Heart right ventricle (tissue), 16 donors: ENCODE data around the gene XBP1. TPM values are rescaled to one million over a fixed set of nuclear protein-coding genes. Genes with fewer than 3 reads are reported as not detected.
"Not testable (repeated sequence)": the region's sequence is repeated elsewhere in the genome, so short reads cannot be mapped to it uniquely, and the experiment has no call there.

Source experiments
- ATAC-seq, 8 donors: fragments of 200-7000 bp; cut with Tn5 transposase; one replicate each; pipeline ENCODE4 v1.9.1; 2020; ENCODE audit warnings: mild to moderate bottlenecking in 8 of 8, moderate library complexity in 8 of 8, moderate number of reproducible peaks in 1 of 8
- DNase-seq, 2 donors: peaks; one replicate each; pipeline ENCODE4 v3.0.0-alpha.2; 2020
- H3K27ac ChIP-seq, 10 donors: fragments of 200-600 bp; sonication (generic) in 2 of 10; one replicate each; pipeline versions ENCODE4 v1.5.0 to v1.8.0; 2020 to 2022; ENCODE audit warnings: mild to moderate bottlenecking in 3 of 10
- H3K27me3 ChIP-seq, 7 donors: fragments of 200-600 bp; one replicate each; pipeline ENCODE4 v1.8.0; 2021 to 2022; ENCODE audit warnings: mild to moderate bottlenecking in 2 of 7
- H3K36me3 ChIP-seq, 9 donors: fragments of 200-600 bp; sonication (generic) in 1 of 9; one replicate each; pipeline versions ENCODE4 v1.5.0 to v1.8.0; 2020 to 2022; ENCODE audit warnings: mild to moderate bottlenecking in 2 of 9
- H3K4me1 ChIP-seq, 9 donors: fragments of 200-600 bp; sonication (generic) in 1 of 9; one replicate each; pipeline versions ENCODE4 v1.5.0 to v1.8.0; 2020 to 2022; ENCODE audit warnings: mild to moderate bottlenecking in 4 of 9
- H3K4me3 ChIP-seq, 10 donors: fragments of 200-600 bp; sonication (generic) in 2 of 10; one replicate each; pipeline versions ENCODE4 v1.5.0 to v1.8.0; 2020 to 2022; ENCODE audit warnings: mild to moderate bottlenecking in 7 of 10, moderate library complexity in 2 of 10
- H3K9me3 ChIP-seq, 11 donors: fragments of 200-600 bp in 10 of 11; sonication (generic) in 2 of 11; one replicate each; pipeline versions ENCODE4 v1.5.0 to v1.8.0; 2013 to 2022; ENCODE audit warnings: mild to moderate bottlenecking in 2 of 11, control low read depth in 1 of 11, moderate library complexity in 1 of 11
- WGBS, 2 donors: extraction: QIAGEN DNeasy Blood & Tissue Kit; methylation state at CpG; one replicate each; pipeline ENCODE4 v1.1.7; 2013; ENCODE audit warnings: inconsistent platforms in 1 of 2; 5-methylcytosine and 5-hydroxymethylcytosine counted together
- intact Hi-C, 10 donors: fragments of 100-400 bp; cut with DNase I; formaldehyde crosslinking; loops; one replicate each; pipeline versions ENCODE4 v1.11.1 to v1.14.2; 2022
- polyA plus RNA-seq, 2 donors: library from polyadenylated mRNA; stranded (reverse); fragments of 200-250 nt; gene quantifications; one replicate each; pipeline ENCODE4 v1.2.3, GENCODE V29; 2013
- total RNA-seq, 10 donors: library from RNA; stranded (reverse); fragmentation: NEBNext Ultra II Directional in 3 of 10; extraction: Animal tissue kit (Norgen Biotek cat#: 25700) in 3 of 10; gene quantifications; one replicate each; pipeline versions ENCODE4 v1.2.1 to v1.2.4, GENCODE V29; 2021 to 2023
- TF ChIP-seq, protein P1 (sequence below), 9 donors: fragments of 200-600 bp; sonication (generic) in 2 of 9; IDR thresholded peaks; one replicate each; pipeline versions ENCODE4 v1.5.0 to v1.8.0; 2021 to 2022; ENCODE audit warnings: antibody characterized with exemption in 9 of 9, mild to moderate bottlenecking in 5 of 9, moderate library complexity in 1 of 9
- donor health status: Arrhythmogenic right ventricular cardiomyopathy.
- donor health status: ischemic (EF 13 %, LVEDD 7.1; RV severe dilation, severe dysfunction).
- donor health status: healthy with polysubstance abuse.
- donor health status: DM: no; HTN: yes; CAD: no.
- donor health status: DM: no; HTN: no; CAD: no.
- donor health status: ischemic (EF 25% LVEDD 6.9; RV normal size, moderate dysfunction).
- donor health status: ischemic (EF 25% LVEDD 5.7; RV mildly dilated, moderate dysfunction).
- donor health status: healthy.
- donor health status: DM: yes; HTN: yes; CAD: no.
- donor health status: Ischemic cardiomyopathy.
- donor health status: ischemic (EF 35%, LVEDD 5.7; RV mildly dilated, moderate dysfunction).
- donor health status: nonischemic (EF 11% LVEDD 7.7; RV severe dilation, severe dysfunction).
- donor health status: DM: yes; HTN: yes; CAD: no.
- donor health status: PGD.
- donor health status: ischemic (EF 29% LVEDD 5.4; RV normal size, mild dysfunction).
- donor health status: nonischemic (EF 23%, LVEDD 6.1; RV moderate dilation, normal function).

XBP1 gene
- total and polyA plus RNA-seq, 12 donors, result 22.5 to 140 (median 67.9) TPM

DNA sequence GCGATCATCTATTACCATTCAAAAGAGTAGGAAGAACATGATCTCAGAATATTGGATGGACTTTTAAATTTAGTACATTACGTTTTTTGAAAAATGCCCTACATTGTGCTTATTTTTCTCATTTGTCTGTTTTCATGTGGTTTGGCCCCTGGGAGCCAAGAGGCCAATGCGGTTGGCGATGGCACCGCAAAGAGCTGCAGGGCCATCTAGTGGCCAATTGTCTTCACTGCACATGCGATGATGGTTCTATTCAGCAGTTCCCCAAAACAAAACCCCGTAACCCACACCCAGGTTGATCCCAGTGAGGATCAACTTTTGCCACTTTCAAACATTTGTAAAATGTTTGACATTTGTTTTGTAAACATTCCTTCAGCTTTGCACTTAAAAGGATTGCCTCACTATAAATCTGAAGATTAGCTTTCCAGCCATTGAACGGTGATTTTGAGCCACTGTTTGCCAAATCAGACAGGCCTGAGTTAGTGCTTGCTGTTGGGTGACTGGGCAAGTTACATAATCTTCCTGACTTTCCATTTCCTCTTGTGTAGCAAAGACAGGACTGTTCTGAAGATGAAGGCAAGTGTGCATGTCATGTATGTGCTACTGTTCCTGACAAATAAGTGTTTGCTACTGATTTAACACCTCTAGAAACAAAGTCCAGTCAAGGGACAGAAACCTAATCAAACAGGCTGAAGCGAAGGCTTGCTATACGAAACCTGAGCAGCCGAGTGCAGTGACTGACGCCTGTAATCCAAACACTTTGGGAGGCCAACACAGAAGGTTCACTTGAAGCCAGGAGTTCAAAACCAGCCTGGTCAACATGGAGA is 29.2 kb upstream of the XBP1 start:
- intact Hi-C loops, result loop anchor here (1.0 to 10.0 kb wide), 9 partner anchors 37 to 805 kb away; no protein-coding TSS in a partner anchor
- TF ChIP-seq, protein P1, sequence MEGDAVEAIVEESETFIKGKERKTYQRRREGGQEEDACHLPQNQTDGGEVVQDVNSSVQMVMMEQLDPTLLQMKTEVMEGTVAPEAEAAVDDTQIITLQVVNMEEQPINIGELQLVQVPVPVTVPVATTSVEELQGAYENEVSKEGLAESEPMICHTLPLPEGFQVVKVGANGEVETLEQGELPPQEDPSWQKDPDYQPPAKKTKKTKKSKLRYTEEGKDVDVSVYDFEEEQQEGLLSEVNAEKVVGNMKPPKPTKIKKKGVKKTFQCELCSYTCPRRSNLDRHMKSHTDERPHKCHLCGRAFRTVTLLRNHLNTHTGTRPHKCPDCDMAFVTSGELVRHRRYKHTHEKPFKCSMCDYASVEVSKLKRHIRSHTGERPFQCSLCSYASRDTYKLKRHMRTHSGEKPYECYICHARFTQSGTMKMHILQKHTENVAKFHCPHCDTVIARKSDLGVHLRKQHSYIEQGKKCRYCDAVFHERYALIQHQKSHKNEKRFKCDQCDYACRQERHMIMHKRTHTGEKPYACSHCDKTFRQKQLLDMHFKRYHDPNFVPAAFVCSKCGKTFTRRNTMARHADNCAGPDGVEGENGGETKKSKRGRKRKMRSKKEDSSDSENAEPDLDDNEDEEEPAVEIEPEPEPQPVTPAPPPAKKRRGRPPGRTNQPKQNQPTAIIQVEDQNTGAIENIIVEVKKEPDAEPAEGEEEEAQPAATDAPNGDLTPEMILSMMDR (IDR thresholded peaks at IDR 0.05), result peak; percentile 97 to 99 (median 98)
- H3K36me3 ChIP-seq, result peaks cover 0 to 24% (median 0%) of the 10 kb centered on the region in 9 donors
- ATAC-seq, result peak; percentile 78 to 93 (median 88)
- no peak overlapping the region for H3K4me3 ChIP-seq
- no peaks in the 10 kb centered on the region for H3K27me3 ChIP-seq
- H3K4me1 ChIP-seq, result peaks cover 0 to 12% (median 0%) of the 10 kb centered on the region in 9 donors
- no peaks in the 10 kb centered on the region for H3K9me3 ChIP-seq
- DNase-seq, result peak; percentile 67 to 74
- peak overlapping the region in 1 of 10 donors; percentile 29 for H3K27ac ChIP-seq
- 47 to 48% methylated on average over 12 of the region's 12 CpGs for WGBS, 2 donors

DNA sequence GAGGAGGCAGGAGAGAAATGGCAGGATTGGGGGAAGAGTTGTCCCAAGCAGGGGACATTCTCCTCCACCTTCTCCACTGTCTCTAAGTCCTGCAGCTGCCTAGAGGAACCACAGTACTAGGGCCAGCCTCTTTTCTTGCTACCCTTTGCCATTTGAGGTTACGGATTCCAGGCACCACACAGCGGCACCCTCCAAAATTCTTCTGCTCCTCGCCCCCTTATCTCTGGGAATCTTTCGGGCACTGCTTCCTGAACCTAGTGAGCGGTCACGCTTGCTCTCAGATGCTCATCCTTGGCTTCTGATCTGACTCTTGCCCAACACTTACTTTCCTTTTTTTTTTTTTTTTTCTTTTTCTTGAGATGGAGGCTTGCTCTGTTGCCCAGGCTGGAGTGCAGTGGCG is 26.6 kb upstream of the XBP1 start:
- ATAC-seq, result no peak
- DNase-seq, result no peak
- intact Hi-C loops, result loop anchor here in 5 of 10 donors (5.0 to 10.0 kb wide), 4 partner anchors 35 to 802 kb away; no protein-coding TSS in a partner anchor
- Histone ChIP-seq H3K36me3 (peaks cover 0 to 32% (median 0%) of the 10 kb centered on the region in 9 donors), H3K27ac (no peak overlapping the region), H3K9me3 (no peaks in the 10 kb centered on the region), H3K27me3 (no peaks in the 10 kb centered on the region), H3K4me3 (no peak overlapping the region), H3K4me1 (peaks cover 0 to 12% (median 0%) of the 10 kb centered on the region in 9 donors)
- WGBS, 2 donors, result 88 to 94% methylated on average over 7 of the region's 7 CpGs
- TF ChIP-seq, protein P1 (IDR thresholded peaks at IDR 0.05), result no peak

DNA sequence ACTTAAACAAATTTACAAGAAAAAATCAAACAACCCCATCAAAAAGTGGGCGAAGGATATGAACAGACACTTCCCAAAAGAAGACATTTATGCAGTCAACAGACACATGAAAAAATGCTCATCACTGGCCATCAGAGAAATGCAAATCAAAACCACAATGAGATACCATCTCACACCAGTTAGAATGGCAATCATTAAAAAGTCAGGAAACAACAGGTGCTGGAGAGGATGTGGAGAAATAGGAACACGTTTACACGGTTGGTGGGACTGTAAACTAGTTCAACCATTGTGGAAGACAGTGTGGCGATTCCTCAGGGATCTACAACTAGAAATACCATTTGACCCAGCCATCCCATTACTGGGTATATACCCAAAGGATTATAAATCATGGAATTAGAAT is 26.1 kb upstream of the XBP1 start:
- intact Hi-C loops, result loop anchor here in 5 of 10 donors (5.0 to 10.0 kb wide), 4 partner anchors 34 to 802 kb away; no protein-coding TSS in a partner anchor
- WGBS, 2 donors, result 77 to 78% methylated on average over 4 of the region's 4 CpGs
- not testable (repeated sequence) for H3K27me3 ChIP-seq, H3K4me3 ChIP-seq, H3K27ac ChIP-seq, H3K9me3 ChIP-seq, DNase-seq, ATAC-seq
- Histone ChIP-seq H3K4me1 (peaks cover 0 to 12% (median 0%) of the 10 kb centered on the region in 9 donors), H3K36me3 (peaks cover 0 to 34% (median 0%) of the 10 kb centered on the region in 9 donors)

DNA sequence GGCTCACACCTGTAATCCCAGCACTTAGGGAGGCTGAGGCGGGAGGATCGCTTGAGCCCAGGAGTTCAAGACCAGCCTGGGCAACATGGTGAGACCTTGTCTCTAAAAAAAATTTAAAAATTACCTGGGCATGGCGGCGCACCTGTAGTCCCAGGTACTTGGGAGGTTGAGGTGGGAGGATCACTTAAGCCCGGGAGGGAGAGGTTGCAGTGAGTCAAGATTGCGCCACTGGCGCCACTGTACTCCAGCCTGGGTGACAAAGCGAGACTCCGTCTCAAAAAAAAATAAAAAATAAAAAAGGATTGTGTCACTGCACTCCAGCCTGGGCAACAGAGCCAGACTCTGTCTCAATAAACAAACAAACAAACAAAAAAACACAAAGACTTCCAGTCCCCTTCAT is 24.1 kb upstream of the XBP1 start:
- peaks cover 0 to 34% (median 0%) of the 10 kb centered on the region in 9 donors for H3K36me3 ChIP-seq
- not testable (repeated sequence) for H3K9me3 ChIP-seq, DNase-seq, H3K27ac ChIP-seq, ATAC-seq, H3K27me3 ChIP-seq, H3K4me1 ChIP-seq, H3K4me3 ChIP-seq
- intact Hi-C loops, result loop anchor here in 2 of 10 donors (10.0 kb wide), 1 partner anchor 800 kb away; no protein-coding TSS in a partner anchor
- 95 to 97% methylated on average over 9 of the region's 9 CpGs for WGBS, 2 donors

DNA sequence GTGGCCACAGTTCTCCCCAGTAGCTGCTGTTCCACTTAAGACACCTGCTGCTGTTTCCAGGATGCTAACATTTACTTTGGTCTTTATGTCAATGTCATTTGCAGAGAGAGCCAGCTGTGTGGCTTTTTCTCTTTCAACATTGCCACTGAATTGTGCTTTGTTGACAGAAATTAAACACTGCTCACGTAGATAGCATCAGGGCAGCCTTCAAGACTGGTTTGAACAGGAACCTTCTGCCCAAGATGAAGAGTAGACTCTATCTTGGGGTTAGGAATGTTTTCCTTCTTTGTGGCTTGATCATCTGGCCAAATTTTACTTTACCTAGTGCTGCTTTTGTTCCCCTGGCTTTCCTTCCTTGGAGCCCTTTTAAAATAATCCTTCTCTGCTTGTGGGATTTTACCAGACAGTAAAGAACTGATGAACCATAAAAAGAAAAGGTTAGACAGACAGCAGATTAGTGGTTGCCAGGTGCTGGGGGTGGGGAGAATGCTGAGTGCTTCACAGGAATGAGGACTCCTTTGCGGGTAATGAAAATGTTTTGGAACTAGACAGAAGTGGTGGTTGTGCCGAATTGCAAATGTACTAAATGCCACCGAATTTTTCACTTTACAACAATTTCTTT is 22.7 kb upstream of the XBP1 start:
- no peak for ATAC-seq
- TF ChIP-seq, protein P1 (IDR thresholded peaks at IDR 0.05), result no peak
- no peak for DNase-seq
- Histone ChIP-seq H3K27me3 (no peaks in the 10 kb centered on the region), H3K27ac (peak overlapping the region in 1 of 10 donors; percentile 26), H3K4me1 (peaks cover 3 to 18% (median 14%) of the 10 kb centered on the region in 9 donors), H3K36me3 (peaks cover 0 to 34% (median 0%) of the 10 kb centered on the region in 9 donors), H3K4me3 (no peak overlapping the region), H3K9me3 (no peaks in the 10 kb centered on the region)
- 86 to 88% methylated on average over 4 of the region's 4 CpGs for WGBS, 2 donors
- intact Hi-C loops, result loop anchor here in 2 of 10 donors (10.0 kb wide), 1 partner anchor 798 kb away; no protein-coding TSS in a partner anchor
